ENCODE measurements around the gene ADAM19. TPM values are rescaled to one million over a fixed set of nuclear protein-coding genes. Genes with fewer than 3 reads are reported as not detected.
"Not testable (repeated sequence)": the region's sequence is repeated elsewhere in the genome, so short reads cannot be mapped to it uniquely, and the experiment has no call there.

The ADAM19 gene
- total RNA-seq, 6 experiments from 2014 or later, result 1.8 to 9.4 (median 4.5) TPM

- Histone ChIP-seq H3K4me3 (no peak overlapping the region), H3K27ac (peak overlapping the region in 1 of 3 donors; percentile 66), H3K9me3 (no peaks in the 10 kb centered on the region), H3K36me3 (peaks cover 0 to 14% (median 3%) of the 10 kb centered on the region in 4 donors), H3K27me3 (no peaks in the 10 kb centered on the region), H3K4me1 (peaks cover 0 to 25% (median 6%) of the 10 kb centered on the region in 4 donors)
- 96% methylated on average over 3 of the region's 3 CpGs for WGBS (ENCODE audit: insufficient coverage, low coverage, low lambda C conversion rate, missing lambda C conversion rate)
- TF ChIP-seq POLR2A (IDR thresholded peaks at IDR 0.05), result no peak
- TF ChIP-seq, protein P1, sequence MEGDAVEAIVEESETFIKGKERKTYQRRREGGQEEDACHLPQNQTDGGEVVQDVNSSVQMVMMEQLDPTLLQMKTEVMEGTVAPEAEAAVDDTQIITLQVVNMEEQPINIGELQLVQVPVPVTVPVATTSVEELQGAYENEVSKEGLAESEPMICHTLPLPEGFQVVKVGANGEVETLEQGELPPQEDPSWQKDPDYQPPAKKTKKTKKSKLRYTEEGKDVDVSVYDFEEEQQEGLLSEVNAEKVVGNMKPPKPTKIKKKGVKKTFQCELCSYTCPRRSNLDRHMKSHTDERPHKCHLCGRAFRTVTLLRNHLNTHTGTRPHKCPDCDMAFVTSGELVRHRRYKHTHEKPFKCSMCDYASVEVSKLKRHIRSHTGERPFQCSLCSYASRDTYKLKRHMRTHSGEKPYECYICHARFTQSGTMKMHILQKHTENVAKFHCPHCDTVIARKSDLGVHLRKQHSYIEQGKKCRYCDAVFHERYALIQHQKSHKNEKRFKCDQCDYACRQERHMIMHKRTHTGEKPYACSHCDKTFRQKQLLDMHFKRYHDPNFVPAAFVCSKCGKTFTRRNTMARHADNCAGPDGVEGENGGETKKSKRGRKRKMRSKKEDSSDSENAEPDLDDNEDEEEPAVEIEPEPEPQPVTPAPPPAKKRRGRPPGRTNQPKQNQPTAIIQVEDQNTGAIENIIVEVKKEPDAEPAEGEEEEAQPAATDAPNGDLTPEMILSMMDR (IDR thresholded peaks at IDR 0.05), result no peak
- no peak for ATAC-seq
- intact Hi-C loops (cut with DNase I), result no loop called here
- DNase-seq, result no peak
These were observed 89.8 kb downstream of the ADAM19 start for GRCh38 chr5:157485811-157486210.

DNA sequence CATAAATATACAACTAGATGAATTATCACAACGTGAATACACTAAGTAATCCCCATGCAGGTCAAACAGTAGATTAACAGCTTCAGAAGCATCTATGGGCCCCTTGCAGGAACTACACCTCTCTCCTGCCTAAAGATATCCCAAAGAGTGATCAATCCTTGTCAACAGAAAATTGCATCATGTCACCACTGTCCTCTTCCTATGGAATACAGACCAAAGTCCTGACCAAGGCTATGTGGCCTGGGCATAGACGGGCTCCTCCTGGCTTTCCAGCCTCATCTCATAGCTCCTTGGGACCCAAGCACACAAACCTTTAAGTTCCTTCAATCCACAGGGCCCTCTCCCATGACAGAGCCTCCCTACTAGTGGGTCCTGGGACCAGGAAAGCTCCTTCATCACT is 90.2 kb downstream of the ADAM19 start:
- Histone ChIP-seq H3K36me3 (peaks cover 0 to 14% (median 3%) of the 10 kb centered on the region in 4 donors), H3K9me3 (no peaks in the 10 kb centered on the region), H3K4me3 (no peak overlapping the region), H3K4me1 (peaks cover 0 to 28% (median 7%) of the 10 kb centered on the region in 4 donors), H3K27me3 (no peaks in the 10 kb centered on the region), H3K27ac (peak overlapping the region in 1 of 3 donors; percentile 66)
- WGBS (ENCODE audit: insufficient coverage, low coverage, low lambda C conversion rate, missing lambda C conversion rate), result 47% methylated on average over 2 of the region's 2 CpGs
- intact Hi-C loops (cut with DNase I), result no loop called here
- ATAC-seq, result peak; percentile 48 to 73 (median 60)
- TF ChIP-seq, protein P1 (IDR thresholded peaks at IDR 0.05), result no peak
- TF ChIP-seq POLR2A (IDR thresholded peaks at IDR 0.05), result no peak
- DNase-seq, result no peak

GRCh38 chr5:157484768-157485167 is 90.8 kb downstream of the ADAM19 start:
- Histone ChIP-seq H3K27ac (peak overlapping the region in 1 of 3 donors; percentile 77), H3K36me3 (peaks cover 0 to 9% (median 3%) of the 10 kb centered on the region in 4 donors), H3K4me3 (no peak overlapping the region), H3K9me3 (no peaks in the 10 kb centered on the region), H3K4me1 (peaks cover 0 to 33% (median 9%) of the 10 kb centered on the region in 4 donors), H3K27me3 (no peaks in the 10 kb centered on the region)
- DNase-seq, result peak; percentile 73 to 85 (median 84)
- 15% methylated on average over 3 of the region's 5 CpGs for WGBS (ENCODE audit: insufficient coverage, low coverage, low lambda C conversion rate, missing lambda C conversion rate)
- peak; percentile 83 to 93 (median 86) for ATAC-seq
- no peak for TF ChIP-seq POLR2A (IDR thresholded peaks at IDR 0.05)
- TF ChIP-seq, protein P1 (IDR thresholded peaks at IDR 0.05), result no peak
- intact Hi-C loops (cut with DNase I), result no loop called here

- H3K36me3 ChIP-seq; H3K27me3 ChIP-seq; DNase-seq; H3K4me3 ChIP-seq; ATAC-seq; H3K9me3 ChIP-seq; intact Hi-C loops (cut with DNase I); H3K27ac ChIP-seq: not testable (repeated sequence)
- H3K4me1 ChIP-seq, result peaks cover 0 to 51% (median 18%) of the 10 kb centered on the region in 4 donors
- WGBS (ENCODE audit: insufficient coverage, low coverage, low lambda C conversion rate, missing lambda C conversion rate), result 89% methylated on average over 2 of the region's 2 CpGs
These were observed 92.9 kb downstream of the ADAM19 start for GRCh38 chr5:157482702-157483101.

DNA sequence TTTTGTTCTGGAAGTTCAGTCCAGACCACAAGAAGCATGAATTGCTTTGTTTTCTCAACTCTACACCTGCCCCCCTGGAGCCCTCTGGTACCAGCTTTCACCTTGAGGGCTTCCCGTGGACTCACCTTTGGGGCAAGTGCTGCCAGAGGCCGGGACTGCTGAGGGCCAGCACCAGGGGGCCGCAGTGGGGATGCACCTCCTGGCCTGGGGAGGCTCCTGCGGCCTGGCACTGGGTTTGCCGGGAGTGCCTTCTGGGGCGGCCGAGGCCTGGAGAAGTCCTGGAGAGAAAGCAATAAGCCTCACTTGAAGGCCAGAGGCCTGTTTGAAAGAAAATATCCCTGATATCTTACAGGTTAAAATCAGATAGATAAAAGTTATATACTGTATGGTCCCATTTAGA is 93.9 kb downstream of the ADAM19 start:
- no peaks in the 10 kb centered on the region for H3K9me3 ChIP-seq
- DNase-seq, result no peak
- no peak for TF ChIP-seq POLR2A (IDR thresholded peaks at IDR 0.05)
- TF ChIP-seq, protein P1 (IDR thresholded peaks at IDR 0.05), result no peak
- no peak overlapping the region for H3K4me3 ChIP-seq
- no peak for ATAC-seq
- 100% methylated on average over 1 of the region's 7 CpGs for WGBS (ENCODE audit: insufficient coverage, low coverage, low lambda C conversion rate, missing lambda C conversion rate)
- H3K27me3 ChIP-seq, result no peaks in the 10 kb centered on the region
- intact Hi-C loops (cut with DNase I), result no loop called here
- H3K27ac ChIP-seq, result no peak overlapping the region
- peaks cover 0 to 3% (median 0%) of the 10 kb centered on the region in 4 donors for H3K36me3 ChIP-seq
- H3K4me1 ChIP-seq, result peaks cover 0 to 57% (median 20%) of the 10 kb centered on the region in 4 donors
